Measurements from ENCODE around the gene PHC1. TPM values are rescaled to one million over a fixed set of nuclear protein-coding genes. Genes with fewer than 3 reads are reported as not detected.
A peak's percentile ranks its signal among the peaks of the same experiment; 100 is the strongest.

PHC1 gene
- total RNA-seq, 1 experiment from 2014 or later: 568 TPM

DNA sequence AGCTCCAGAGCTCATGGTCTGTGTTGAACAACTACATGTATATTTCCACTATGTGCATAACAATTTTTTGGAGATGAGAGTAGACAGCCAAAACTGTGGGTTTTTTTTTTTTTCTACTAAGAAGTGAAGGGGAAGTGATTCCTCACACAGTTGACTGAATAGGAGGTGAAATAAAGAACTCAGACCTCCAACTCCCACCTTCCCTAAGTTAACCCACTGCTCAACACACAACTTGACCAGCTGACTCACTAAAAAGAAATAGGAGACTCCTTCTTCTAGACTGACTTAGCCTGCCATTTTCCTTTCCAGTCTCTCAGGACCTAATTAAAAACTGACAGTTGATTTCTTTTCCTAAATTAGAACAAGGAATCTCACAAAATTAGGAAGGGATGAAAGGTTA is 33.4 kb downstream of the PHC1 start:
- TF ChIP-seq, protein P1, sequence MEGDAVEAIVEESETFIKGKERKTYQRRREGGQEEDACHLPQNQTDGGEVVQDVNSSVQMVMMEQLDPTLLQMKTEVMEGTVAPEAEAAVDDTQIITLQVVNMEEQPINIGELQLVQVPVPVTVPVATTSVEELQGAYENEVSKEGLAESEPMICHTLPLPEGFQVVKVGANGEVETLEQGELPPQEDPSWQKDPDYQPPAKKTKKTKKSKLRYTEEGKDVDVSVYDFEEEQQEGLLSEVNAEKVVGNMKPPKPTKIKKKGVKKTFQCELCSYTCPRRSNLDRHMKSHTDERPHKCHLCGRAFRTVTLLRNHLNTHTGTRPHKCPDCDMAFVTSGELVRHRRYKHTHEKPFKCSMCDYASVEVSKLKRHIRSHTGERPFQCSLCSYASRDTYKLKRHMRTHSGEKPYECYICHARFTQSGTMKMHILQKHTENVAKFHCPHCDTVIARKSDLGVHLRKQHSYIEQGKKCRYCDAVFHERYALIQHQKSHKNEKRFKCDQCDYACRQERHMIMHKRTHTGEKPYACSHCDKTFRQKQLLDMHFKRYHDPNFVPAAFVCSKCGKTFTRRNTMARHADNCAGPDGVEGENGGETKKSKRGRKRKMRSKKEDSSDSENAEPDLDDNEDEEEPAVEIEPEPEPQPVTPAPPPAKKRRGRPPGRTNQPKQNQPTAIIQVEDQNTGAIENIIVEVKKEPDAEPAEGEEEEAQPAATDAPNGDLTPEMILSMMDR (conservative IDR thresholded peaks at IDR 0.05): no peak

More for the DNA sequence above, 33.4 kb downstream of the PHC1 start:
- Histone ChIP-seq H3K14ac (ENCODE audit: insufficient read depth, low read length) (no peak overlapping the region), H3K9me3 (ENCODE audit: control insufficient read depth, low read depth, low read length) (peaks cover 1% of the 10 kb centered on the region), H2BK120ac (ENCODE audit: low read depth, low read length, poor library complexity, severe bottlenecking) (no peak overlapping the region), H2BK5ac (ENCODE audit: insufficient read length, low read length) (no peak overlapping the region), H3K27ac (ENCODE audit: insufficient read length, low read depth, low read length) (no peak overlapping the region), H3K9ac (ENCODE audit: extremely low read depth, insufficient read length, low read length) (no peak overlapping the region), H2AFZ (ENCODE audit: low read length) (no peak overlapping the region), H3K4me1 (ENCODE audit: insufficient read depth, low read length) (no peaks in the 10 kb centered on the region), H3K4ac (ENCODE audit: low read depth, low read length) (no peak overlapping the region), H2BK20ac (ENCODE audit: low read depth, low read length, poor library complexity, severe bottlenecking) (no peak overlapping the region), H3K79me1 (ENCODE audit: insufficient read depth, low read depth, low read length, poor library complexity, severe bottlenecking) (peaks cover 5% of the 10 kb centered on the region), H3K79me2 (ENCODE audit: insufficient read depth, low read length) (peaks cover 14% of the 10 kb centered on the region), H3K23ac (ENCODE audit: insufficient read length, low read depth, low read length) (no peak overlapping the region), H4K5ac (ENCODE audit: insufficient read length, low read depth, low read length) (no peak overlapping the region), H3T11ph (ENCODE audit: low read length) (no peak overlapping the region), H3K56ac (ENCODE audit: insufficient read length, low read depth, low read length) (no peak overlapping the region), H4K20me1 (ENCODE audit: control insufficient read depth, insufficient read depth, insufficient read length) (no peaks in the 10 kb centered on the region), H3K4me2 (ENCODE audit: insufficient read depth, insufficient read length, low read length) (peak overlapping the region; percentile 98), H3K18ac (ENCODE audit: insufficient read length, low read depth, low read length) (no peak overlapping the region), H3K23me2 (ENCODE audit: insufficient read length, low read depth, low read length, poor library complexity, severe bottlenecking) (peaks cover 14% of the 10 kb centered on the region), H4K91ac (ENCODE audit: insufficient read length, low read depth, low read length) (no peak overlapping the region), H2BK15ac (ENCODE audit: low read depth, low read length) (no peak overlapping the region), H2BK12ac (ENCODE audit: insufficient read length, low read depth, low read length) (no peak overlapping the region), H2AK5ac (ENCODE audit: insufficient read length, low read length) (no peak overlapping the region), H4K8ac (replicated peaks; ENCODE audit: insufficient read length, low read depth, low read length) (no peak overlapping the region), H3K27me3 (ENCODE audit: insufficient read depth, low read length) (no peaks in the 10 kb centered on the region)
- no peak for DNase-seq
- Mint-ChIP-seq H3K9me3 (peaks cover 2 to 3% of the 10 kb centered on the region in 2 experiments), H3K27ac (no peak overlapping the region), H3K36me3 (ENCODE audit: insufficient read depth in 1 of 3, low read depth in 3 of 3) (peaks cover 3 to 50% (median 41%) of the 10 kb centered on the region in 3 experiments; a peak in 6 of 7 replicates), H3K4me3 (peak overlapping the region; percentile 61 to 98; a peak in 4 of 5 replicates), H3K4me1 (peaks cover 16 to 28% of the 10 kb centered on the region in 2 experiments), H3K27me3 (ENCODE audit: low read depth) (no peaks in the 10 kb centered on the region; the same call in 1 of the 2 replicates)

Measured in H9 (cell line).